HCT116 (cell line): ENCODE measurements around the gene TLCD1. TPM values are rescaled to one million over a fixed set of nuclear protein-coding genes. Genes with fewer than 3 reads are reported as not detected.
A peak's percentile ranks its signal among the peaks of the same experiment; 100 is the strongest.

Experiments used
- ATAC-seq: fragments of 200-7000 bp; cut with Tn5 transposase; 2 replicates; pipeline ENCODE4 v1.9.1; 2020; ENCODE audit warnings: mild to moderate bottlenecking, moderate library complexity
- BruUV-seq: library from RNA; stranded (reverse); fragments of 400-500 nt; replicated peaks from 2 replicates; lab custom pipeline; 2021; lab: Mats Ljungman, UMichigan
- CTCF ChIA-PET: fragments of 300-600 bp; sonication (Branson Sonifier 250); formaldehyde crosslinking; loops from one replicate; lab custom pipeline; 2021; ENCODE audit warnings: antibody characterized with exemption; lab: Charles Lee
- POLR2A ChIA-PET: fragments of 300-600, 350-600 bp; sonication (Branson Sonifier 250); formaldehyde crosslinking; loops from one replicate; lab custom pipeline; 2021; ENCODE audit warnings: antibody characterized with exemption; lab: Charles Lee
- RAD21 ChIA-PET, 2 experiments: fragments of 300-600 bp; sonication (Branson Sonifier 250); formaldehyde crosslinking; loops; one replicate each; lab custom pipeline; 2023; ENCODE audit warnings: low total read pairs in 2 of 2; ENCODE audit not compliant: uncharacterized antibody in 2 of 2, unreplicated experiment in 2 of 2, low non-redundant PET in 1 of 2; lab: Charles Lee
- DNase-seq: peaks from one replicate; pipeline ENCODE4 v3.0.0-alpha.2; 2010; ENCODE audit warnings: low read depth, low spot score
- H2AFZ ChIP-seq: fragments of 200-600 bp; shearing (Covaris generic), sonication (generic); 2 replicates; pipeline ENCODE4 v1.6.1; 2017; ENCODE audit warnings: low read depth, mixed run types, mixed read lengths, antibody characterized with exemption, low read length; ENCODE audit not compliant: poor library complexity, severe bottlenecking
- H3K27ac ChIP-seq: 2 replicates; pipeline ENCODE4 v1.5.1; 2012; ENCODE audit warnings: low read depth, low read length
- H3K27me3 ChIP-seq: fragments of 200-600 bp; sonication (generic); 2 replicates; pipeline ENCODE4 v1.6.1; 2016; ENCODE audit warnings: mixed run types, low read length, mixed read lengths; ENCODE audit not compliant: insufficient read depth
- H3K36me3 ChIP-seq, 2 experiments: fragments of 200-500 bp in 1 of 2; fragments of 200-600 bp in 1 of 2; sonication (Bioruptor generic) in 1 of 2; sonication (generic) in 1 of 2; 2 replicates each; pipeline versions ENCODE4 v1.5.1 to v1.6.1; 2014 to 2016; ENCODE audit warnings: low read length in 2 of 2, inconsistent platforms in 1 of 2, mixed read lengths in 1 of 2, mixed run types in 1 of 2; ENCODE audit not compliant: insufficient read depth in 2 of 2, control insufficient read depth in 1 of 2
- H3K4me1 ChIP-seq, 2 experiments: fragments of 200-600 bp in 1 of 2; sonication (generic) in 1 of 2; 2 replicates each; pipeline versions ENCODE4 v1.5.1 to v1.6.1; 2012 to 2017; ENCODE audit warnings: low read length in 2 of 2, inconsistent platforms in 1 of 2, mild to moderate bottlenecking in 1 of 2, mixed read lengths in 1 of 2, mixed run types in 1 of 2, moderate library complexity in 1 of 2; ENCODE audit not compliant: insufficient read depth in 2 of 2, control insufficient read depth in 1 of 2
- H3K4me2 ChIP-seq: fragments of 200-600 bp; sonication (generic); 2 replicates; pipeline ENCODE4 v1.6.1; 2017; ENCODE audit warnings: mixed run types, low read length, mixed read lengths
- H3K4me3 ChIP-seq, 2 experiments: fragments of 200-600 bp in 1 of 2; sonication (generic) in 1 of 2; replicated peaks in 1 of 2; 2 replicates each; pipeline ENCODE4 v1.5.1; 2011 to 2016; ENCODE audit warnings: low read length in 2 of 2, control low read depth in 1 of 2, low read depth in 1 of 2, mild to moderate bottlenecking in 1 of 2, mixed read lengths in 1 of 2, mixed run types in 1 of 2
- H3K79me2 ChIP-seq: fragments of 200-600 bp; sonication (generic); 2 replicates; pipeline ENCODE4 v1.6.1; 2017; ENCODE audit warnings: mild to moderate bottlenecking, mixed run types, low read length, moderate library complexity, mixed read lengths; ENCODE audit not compliant: insufficient read depth
- H3K9ac ChIP-seq: fragments of 200-600 bp; sonication (generic); 2 replicates; pipeline ENCODE4 v1.6.1; 2016; ENCODE audit warnings: low read length, mixed read lengths
- H3K9me2 ChIP-seq: fragments of 200-600 bp; sonication (generic), shearing (Covaris generic); 2 replicates; pipeline ENCODE4 v1.6.1; 2017; ENCODE audit warnings: mixed run types, mild to moderate bottlenecking, moderate library complexity; ENCODE audit not compliant: insufficient read depth
- H3K9me3 ChIP-seq, 2 experiments: fragments of 200-500 bp in 1 of 2; fragments of 200-600 bp in 1 of 2; sonication (Bioruptor generic) in 1 of 2; sonication (generic) in 1 of 2; 2 replicates each; pipeline ENCODE4 v1.6.1; 2014 to 2017; ENCODE audit warnings: low read length in 2 of 2, mixed read lengths in 2 of 2, inconsistent platforms in 1 of 2, low read depth in 1 of 2, mild to moderate bottlenecking in 1 of 2, mixed run types in 1 of 2, moderate library complexity in 1 of 2; ENCODE audit not compliant: control insufficient read depth in 1 of 2, insufficient read depth in 1 of 2
- H4K20me1 ChIP-seq: fragments of 200-600 bp; sonication (generic), shearing (Covaris generic); 2 replicates; pipeline ENCODE4 v1.6.1; 2017; ENCODE audit warnings: mixed run types, mild to moderate bottlenecking, moderate library complexity; ENCODE audit not compliant: insufficient read depth
- ELF1 ChIP-seq: IDR thresholded peaks from 2 replicates; pipeline ENCODE4 v1.6.1; 2012; ENCODE audit warnings: low read depth, borderline replicate concordance
- FOSL1 ChIP-seq: IDR thresholded peaks from 2 replicates; pipeline ENCODE4 v1.6.1; 2012; ENCODE audit warnings: low read depth
- POLR2A ChIP-seq: IDR thresholded peaks from 2 replicates; pipeline ENCODE4 v1.7.0; 2011; ENCODE audit warnings: borderline replicate concordance; ENCODE audit not compliant: insufficient read depth, insufficient read length; ENCODE audit errors: extremely low read depth
- SIN3A ChIP-seq: IDR thresholded peaks from 2 replicates; pipeline ENCODE4 v1.6.1; 2012; ENCODE audit warnings: low read depth
- SP1 ChIP-seq: IDR thresholded peaks from 2 replicates; pipeline ENCODE4 v1.6.1; 2012; ENCODE audit warnings: low read depth
- TCF7L2 ChIP-seq: IDR thresholded peaks from 2 replicates; pipeline ENCODE4 v1.7.0; 2011; ENCODE audit warnings: borderline replicate concordance, inconsistent platforms; ENCODE audit not compliant: insufficient read depth, insufficient read length; ENCODE audit errors: extremely low read depth
- YY1 ChIP-seq: IDR thresholded peaks from 2 replicates; pipeline ENCODE4 v1.6.1; 2011; ENCODE audit warnings: low read length, low read depth, moderate library complexity, mild to moderate bottlenecking; ENCODE audit not compliant: insufficient replicate concordance; ENCODE audit errors: extremely low read depth
- ZFX ChIP-seq: fragments of 450-650 bp; IDR thresholded peaks from 2 replicates; pipeline ENCODE4 v1.6.1; 2017
- ZNF274 ChIP-seq: fragments of 200-500 bp; sonication (Bioruptor generic); IDR thresholded peaks from 2 replicates; pipeline ENCODE4 v1.6.1; 2014; ENCODE audit warnings: mild to moderate bottlenecking, low read depth, low read length, inconsistent platforms
- intact Hi-C: fragments of 100-400 bp; cut with micrococcal nuclease; formaldehyde crosslinking; loops from 2 replicates; pipeline ENCODE4 v1.10.0; 2022
- total RNA-seq: library from RNA; stranded (reverse); gene quantifications from one replicate; pipeline ENCODE4 v1.2.1, GENCODE V29; 2021; ENCODE audit not compliant: unreplicated experiment
- TF ChIP-seq, protein P1 (sequence below): IDR thresholded peaks from 2 replicates; pipeline ENCODE4 v1.6.1; 2011; ENCODE audit warnings: mild to moderate bottlenecking, low read length, moderate library complexity; ENCODE audit not compliant: insufficient replicate concordance; ENCODE audit errors: extremely low read depth
- TF ChIP-seq, protein P2 (sequence below): IDR thresholded peaks from 2 replicates; pipeline ENCODE4 v1.6.1; 2012

The TLCD1 gene
- total RNA-seq, 1 experiment from 2014 or later, result 28.3 TPM

DNA sequence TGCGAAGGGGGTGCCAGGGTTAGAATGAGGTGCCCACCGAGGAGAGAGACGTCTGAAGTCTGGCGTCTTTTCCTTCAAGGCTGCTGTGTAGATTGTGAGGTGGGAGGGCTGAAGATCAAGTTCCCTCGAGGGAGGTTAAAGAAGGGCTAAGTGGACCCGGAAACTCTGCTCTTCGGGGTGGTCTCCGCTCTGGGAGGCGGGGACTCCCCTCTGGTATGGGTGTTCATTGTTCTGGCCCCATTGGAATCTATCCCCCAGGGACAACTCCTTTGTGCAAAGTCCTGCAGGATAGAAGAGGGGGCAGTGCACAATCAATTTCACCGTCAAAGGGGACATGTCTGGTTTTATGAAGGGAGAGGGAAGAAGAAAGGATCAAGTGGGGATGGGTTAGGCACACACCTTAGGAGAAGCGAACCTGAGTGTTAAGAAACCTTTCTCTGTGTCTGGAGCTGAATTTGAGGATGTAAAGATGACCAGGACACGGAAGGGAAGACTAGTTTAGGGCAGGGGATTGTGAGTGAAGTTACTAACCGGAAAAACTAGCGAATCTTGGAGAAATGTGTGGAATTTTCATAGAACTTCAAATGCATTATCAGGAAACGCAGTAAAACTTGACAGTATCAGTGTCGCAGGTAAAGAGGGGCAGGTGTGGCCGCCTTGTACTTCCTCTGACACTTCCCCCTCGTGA, 7.6 kb downstream of the TLCD1 start (continued):
- TF ChIP-seq, protein P1, sequence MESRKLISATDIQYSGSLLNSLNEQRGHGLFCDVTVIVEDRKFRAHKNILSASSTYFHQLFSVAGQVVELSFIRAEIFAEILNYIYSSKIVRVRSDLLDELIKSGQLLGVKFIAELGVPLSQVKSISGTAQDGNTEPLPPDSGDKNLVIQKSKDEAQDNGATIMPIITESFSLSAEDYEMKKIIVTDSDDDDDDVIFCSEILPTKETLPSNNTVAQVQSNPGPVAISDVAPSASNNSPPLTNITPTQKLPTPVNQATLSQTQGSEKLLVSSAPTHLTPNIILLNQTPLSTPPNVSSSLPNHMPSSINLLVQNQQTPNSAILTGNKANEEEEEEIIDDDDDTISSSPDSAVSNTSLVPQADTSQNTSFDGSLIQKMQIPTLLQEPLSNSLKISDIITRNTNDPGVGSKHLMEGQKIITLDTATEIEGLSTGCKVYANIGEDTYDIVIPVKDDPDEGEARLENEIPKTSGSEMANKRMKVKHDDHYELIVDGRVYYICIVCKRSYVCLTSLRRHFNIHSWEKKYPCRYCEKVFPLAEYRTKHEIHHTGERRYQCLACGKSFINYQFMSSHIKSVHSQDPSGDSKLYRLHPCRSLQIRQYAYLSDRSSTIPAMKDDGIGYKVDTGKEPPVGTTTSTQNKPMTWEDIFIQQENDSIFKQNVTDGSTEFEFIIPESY, result no peak
- TF ChIP-seq POLR2A, result no peak
- TF ChIP-seq YY1, result no peak
- no peak for TF ChIP-seq SIN3A
- no peak for TF ChIP-seq ZNF274
- TF ChIP-seq, protein P2, sequence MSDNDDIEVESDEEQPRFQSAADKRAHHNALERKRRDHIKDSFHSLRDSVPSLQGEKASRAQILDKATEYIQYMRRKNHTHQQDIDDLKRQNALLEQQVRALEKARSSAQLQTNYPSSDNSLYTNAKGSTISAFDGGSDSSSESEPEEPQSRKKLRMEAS, result no peak
- TF ChIP-seq SP1, result no peak
- TF ChIP-seq FOSL1, result no peak

DNA sequence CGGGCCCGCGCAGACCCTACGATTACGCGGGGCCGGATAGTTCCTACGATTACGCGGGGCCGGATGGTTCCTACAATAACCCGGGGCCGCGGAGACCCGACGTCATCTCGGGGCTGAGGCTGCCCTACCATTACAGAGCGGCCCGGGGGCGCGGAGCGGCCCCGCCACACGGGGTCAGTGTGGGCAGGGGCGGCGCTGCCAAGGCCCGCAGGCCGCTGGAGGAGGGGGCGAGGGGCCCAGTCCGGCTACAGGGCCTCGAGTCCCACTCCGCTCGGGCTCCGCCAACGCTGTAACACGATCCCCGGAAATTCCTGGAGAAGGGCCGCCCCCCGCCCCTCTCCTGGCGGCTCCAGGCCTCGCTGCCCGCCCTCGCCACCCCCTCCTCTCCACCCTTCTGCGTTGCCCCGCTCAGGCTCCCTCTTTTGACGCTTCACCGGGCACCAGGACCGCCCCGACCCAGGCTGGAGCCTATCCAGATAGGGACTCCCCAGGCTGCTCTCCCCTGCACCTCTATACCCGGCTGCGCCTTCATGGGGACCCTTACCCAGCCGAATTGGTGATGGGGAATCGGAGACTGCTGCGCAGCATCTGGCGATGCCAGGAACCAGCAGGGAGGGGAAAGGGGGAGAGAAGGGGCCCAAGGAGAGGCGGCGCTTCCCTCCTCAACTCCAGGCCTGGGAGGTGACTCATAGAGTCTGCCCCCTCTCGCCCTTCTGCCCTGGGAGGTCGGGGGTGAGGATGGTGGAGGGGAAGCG, 8.3 kb downstream of the TLCD1 start, which contains the start of gene RAB34:
Gene RAB34, minus strand, starts transcription at position 291 of the 755 bp plus-strand sequence. CDS start 602 bp downstream, outside the sequence.
- H4K20me1 ChIP-seq, result peaks cover 6% of the 10 kb centered on the region; the same call in 1 of the 2 replicates

More for the DNA sequence above, 8.3 kb downstream of the TLCD1 start, which contains the start of gene RAB34:
- POLR2A ChIA-PET, result no interaction called here
- Histone ChIP-seq H3K79me2 (peaks cover 30% of the 10 kb centered on the region), H3K4me3 (peak within 1 kb of the TSS; percentile 98 to 99; a peak in 3 of 4 replicates), H2AFZ (no peak within 1 kb of the TSS), H3K4me2 (peak within 1 kb of the TSS; percentile 77), H3K27me3 (no peaks in the 10 kb centered on the region), H3K4me1 (peaks cover 22 to 32% of the 10 kb centered on the region in 2 experiments)
- CTCF ChIA-PET, result no interaction called here
- BruUV-seq, result no TSS peak
- TF ChIP-seq TCF7L2, result peak; percentile 12
- TF ChIP-seq POLR2A, result peak; percentile 67
- TF ChIP-seq ELF1, result no peak
- no peak for TF ChIP-seq FOSL1
- TF ChIP-seq ZFX, result peak; percentile 84; the same call in 1 of the 2 replicates
- TF ChIP-seq, all 23 proteins: peak for 3
- Histone ChIP-seq H3K9me3 (no peaks in the 10 kb centered on the region), H3K9me2 (no peaks in the 10 kb centered on the region), H3K9ac (peak within 1 kb of the TSS; percentile 21; the same call in 1 of the 2 replicates), H3K27ac (peak within 1 kb of the TSS; percentile 89), H3K36me3 (peaks cover 12 to 26% of the 10 kb centered on the region in 2 experiments; a peak in 3 of 4 replicates)
- ATAC-seq (no peak), DNase-seq (no peak)
- RAD21 ChIA-PET, result no interaction called here
- intact Hi-C loops, result loop anchor here (2.0 kb wide), 1 partner anchor 235 kb away; no protein-coding TSS in a partner anchor
